Measurements from ENCODE around the gene HECW1.

Gene HECW1

DNA sequence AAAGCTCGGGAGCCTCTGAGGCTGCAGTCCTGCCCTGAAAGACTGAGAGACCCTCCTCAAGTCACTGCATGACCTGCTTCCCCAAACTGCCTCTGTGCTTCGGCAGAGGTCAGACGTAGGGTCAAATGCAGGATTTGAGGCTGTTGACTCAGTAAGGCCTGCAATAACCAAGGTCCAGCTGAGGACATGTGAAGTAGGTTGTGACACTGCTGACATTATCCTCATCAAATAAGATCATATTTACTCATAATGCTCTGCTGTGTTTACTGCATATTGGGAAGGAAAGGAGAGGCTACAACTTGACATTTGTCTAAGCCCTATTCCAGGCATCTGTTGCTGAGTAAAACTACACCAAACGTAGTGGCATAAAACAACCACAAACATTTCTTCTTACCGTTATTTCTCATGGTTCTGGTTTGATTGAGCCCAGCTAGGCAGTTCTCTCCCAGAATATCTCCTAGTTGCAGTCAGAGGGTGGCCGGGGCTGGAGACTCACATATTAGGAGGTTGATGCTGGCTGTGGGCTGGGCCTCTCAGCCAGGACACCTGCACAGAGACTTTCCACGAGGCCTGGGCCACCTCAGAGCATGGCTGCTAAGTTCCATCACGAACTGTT is 348.4 kb downstream of the HECW1 start:
- no peak overlapping the region for H3K27ac ChIP-seq
- no peaks in the 10 kb centered on the region for H3K36me3 ChIP-seq
- H3K27me3 ChIP-seq (ENCODE audit: insufficient read depth, low read depth, severe bottlenecking): no peaks in the 10 kb centered on the region
- TF ChIP-seq, protein P1, sequence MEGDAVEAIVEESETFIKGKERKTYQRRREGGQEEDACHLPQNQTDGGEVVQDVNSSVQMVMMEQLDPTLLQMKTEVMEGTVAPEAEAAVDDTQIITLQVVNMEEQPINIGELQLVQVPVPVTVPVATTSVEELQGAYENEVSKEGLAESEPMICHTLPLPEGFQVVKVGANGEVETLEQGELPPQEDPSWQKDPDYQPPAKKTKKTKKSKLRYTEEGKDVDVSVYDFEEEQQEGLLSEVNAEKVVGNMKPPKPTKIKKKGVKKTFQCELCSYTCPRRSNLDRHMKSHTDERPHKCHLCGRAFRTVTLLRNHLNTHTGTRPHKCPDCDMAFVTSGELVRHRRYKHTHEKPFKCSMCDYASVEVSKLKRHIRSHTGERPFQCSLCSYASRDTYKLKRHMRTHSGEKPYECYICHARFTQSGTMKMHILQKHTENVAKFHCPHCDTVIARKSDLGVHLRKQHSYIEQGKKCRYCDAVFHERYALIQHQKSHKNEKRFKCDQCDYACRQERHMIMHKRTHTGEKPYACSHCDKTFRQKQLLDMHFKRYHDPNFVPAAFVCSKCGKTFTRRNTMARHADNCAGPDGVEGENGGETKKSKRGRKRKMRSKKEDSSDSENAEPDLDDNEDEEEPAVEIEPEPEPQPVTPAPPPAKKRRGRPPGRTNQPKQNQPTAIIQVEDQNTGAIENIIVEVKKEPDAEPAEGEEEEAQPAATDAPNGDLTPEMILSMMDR (IDR thresholded peaks at IDR 0.05; ENCODE audit: low read depth, low read length): no peak
- no peak for DNase-seq
- H3K9me3 ChIP-seq (ENCODE audit: severe bottlenecking): no peaks in the 10 kb centered on the region
- no peak overlapping the region for H3K4me3 ChIP-seq (ENCODE audit: low read depth, low read length)

DNA sequence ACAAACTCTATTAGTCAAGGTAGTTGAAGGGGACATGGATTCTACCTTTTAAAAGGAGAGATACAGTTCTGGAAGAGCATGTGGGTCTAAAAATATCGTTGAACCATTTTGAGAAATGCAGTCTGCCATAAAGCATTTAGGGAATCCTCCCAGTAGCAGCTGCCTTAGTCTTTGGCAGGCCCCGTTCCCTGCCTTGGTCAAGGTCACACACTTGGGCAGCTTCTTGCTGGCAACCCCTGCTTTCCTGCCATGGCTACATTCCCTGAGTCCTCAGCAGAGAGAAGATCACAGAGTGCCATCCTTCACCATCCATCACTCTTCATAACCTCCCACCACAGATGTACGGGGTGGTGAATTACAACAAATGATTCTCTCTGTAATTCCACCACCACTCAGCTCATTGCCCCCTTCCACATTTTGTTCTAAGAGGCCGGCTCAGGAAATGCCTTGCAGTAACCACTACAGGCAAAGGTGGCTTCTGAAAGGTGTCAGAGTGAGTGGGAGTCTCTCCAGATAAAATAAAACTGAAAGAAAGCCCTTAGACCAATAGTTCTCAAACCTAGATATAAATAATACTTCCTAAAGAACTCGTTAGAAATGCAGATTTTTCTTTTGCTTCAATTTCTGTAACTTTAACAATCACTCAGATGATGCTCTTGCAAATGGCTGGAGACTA is 349.0 kb downstream of the HECW1 start:
- TF ChIP-seq, protein P1 (IDR thresholded peaks at IDR 0.05; ENCODE audit: low read depth, low read length): no peak
- no peak for DNase-seq
- Histone ChIP-seq H3K36me3 (no peaks in the 10 kb centered on the region), H3K9me3 (ENCODE audit: severe bottlenecking) (no peaks in the 10 kb centered on the region), H3K27ac (no peak overlapping the region), H3K27me3 (ENCODE audit: insufficient read depth, low read depth, severe bottlenecking) (no peaks in the 10 kb centered on the region), H3K4me3 (ENCODE audit: low read depth, low read length) (no peak overlapping the region)

DNA sequence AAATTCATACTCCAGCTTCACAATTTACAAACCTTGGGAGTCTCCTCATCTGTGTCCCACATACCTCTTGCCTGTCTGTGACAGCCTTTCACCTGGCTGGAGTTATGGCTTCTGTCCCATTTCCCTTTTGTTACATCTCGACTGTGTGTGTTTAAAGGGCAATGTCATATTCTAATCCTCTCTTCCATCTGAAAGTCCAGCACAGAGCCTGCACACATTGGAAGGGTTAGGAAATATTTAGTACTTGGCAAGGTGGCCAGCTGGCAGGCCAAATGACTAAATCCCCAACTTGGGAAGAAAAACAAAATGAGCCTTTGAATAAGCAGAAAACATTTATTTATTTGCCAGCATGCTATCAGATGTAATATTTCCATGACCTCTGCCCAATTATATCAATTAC is 350.4 kb downstream of the HECW1 start:
- Histone ChIP-seq H3K9me3 (ENCODE audit: severe bottlenecking) (no peaks in the 10 kb centered on the region), H3K27me3 (ENCODE audit: insufficient read depth, low read depth, severe bottlenecking) (no peaks in the 10 kb centered on the region), H3K36me3 (no peaks in the 10 kb centered on the region), H3K27ac (no peak overlapping the region), H3K4me3 (ENCODE audit: low read depth, low read length) (no peak overlapping the region)
- TF ChIP-seq, protein P1 (IDR thresholded peaks at IDR 0.05; ENCODE audit: low read depth, low read length): no peak
- no peak for DNase-seq

DNA sequence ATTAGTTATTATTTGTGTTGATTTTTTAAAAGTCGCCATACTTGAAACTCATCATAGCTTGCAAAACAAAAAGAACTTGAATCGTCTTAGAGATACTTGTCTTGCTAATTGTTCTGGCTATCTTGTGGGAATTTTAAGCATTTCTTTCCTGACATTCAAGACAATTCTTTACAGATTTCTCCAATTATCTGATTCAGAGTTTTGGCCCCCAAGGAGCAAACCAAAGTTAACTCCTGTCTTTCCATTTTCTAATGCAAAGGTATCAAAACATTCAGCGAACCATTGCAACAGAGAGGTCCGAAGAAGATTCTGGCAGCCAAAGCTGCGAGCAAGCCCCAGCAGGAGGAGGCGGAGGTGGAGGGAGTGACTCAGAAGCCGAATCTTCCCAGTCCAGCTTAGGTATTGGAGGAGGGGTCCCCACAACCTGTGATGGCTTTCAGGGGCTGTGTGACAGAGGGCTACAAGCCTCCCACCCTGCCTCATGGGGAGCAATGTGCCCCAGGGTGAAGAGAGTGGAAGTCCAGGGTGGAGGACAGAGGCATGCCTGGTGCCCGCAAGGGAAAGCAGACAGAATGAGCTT is 351.0 kb downstream of the HECW1 start:
- Histone ChIP-seq H3K27me3 (ENCODE audit: insufficient read depth, low read depth, severe bottlenecking) (no peaks in the 10 kb centered on the region), H3K4me3 (ENCODE audit: low read depth, low read length) (no peak overlapping the region), H3K36me3 (no peaks in the 10 kb centered on the region), H3K9me3 (ENCODE audit: severe bottlenecking) (no peaks in the 10 kb centered on the region), H3K27ac (no peak overlapping the region)
- TF ChIP-seq, protein P1 (IDR thresholded peaks at IDR 0.05; ENCODE audit: low read depth, low read length): no peak
- no peak for DNase-seq

DNA sequence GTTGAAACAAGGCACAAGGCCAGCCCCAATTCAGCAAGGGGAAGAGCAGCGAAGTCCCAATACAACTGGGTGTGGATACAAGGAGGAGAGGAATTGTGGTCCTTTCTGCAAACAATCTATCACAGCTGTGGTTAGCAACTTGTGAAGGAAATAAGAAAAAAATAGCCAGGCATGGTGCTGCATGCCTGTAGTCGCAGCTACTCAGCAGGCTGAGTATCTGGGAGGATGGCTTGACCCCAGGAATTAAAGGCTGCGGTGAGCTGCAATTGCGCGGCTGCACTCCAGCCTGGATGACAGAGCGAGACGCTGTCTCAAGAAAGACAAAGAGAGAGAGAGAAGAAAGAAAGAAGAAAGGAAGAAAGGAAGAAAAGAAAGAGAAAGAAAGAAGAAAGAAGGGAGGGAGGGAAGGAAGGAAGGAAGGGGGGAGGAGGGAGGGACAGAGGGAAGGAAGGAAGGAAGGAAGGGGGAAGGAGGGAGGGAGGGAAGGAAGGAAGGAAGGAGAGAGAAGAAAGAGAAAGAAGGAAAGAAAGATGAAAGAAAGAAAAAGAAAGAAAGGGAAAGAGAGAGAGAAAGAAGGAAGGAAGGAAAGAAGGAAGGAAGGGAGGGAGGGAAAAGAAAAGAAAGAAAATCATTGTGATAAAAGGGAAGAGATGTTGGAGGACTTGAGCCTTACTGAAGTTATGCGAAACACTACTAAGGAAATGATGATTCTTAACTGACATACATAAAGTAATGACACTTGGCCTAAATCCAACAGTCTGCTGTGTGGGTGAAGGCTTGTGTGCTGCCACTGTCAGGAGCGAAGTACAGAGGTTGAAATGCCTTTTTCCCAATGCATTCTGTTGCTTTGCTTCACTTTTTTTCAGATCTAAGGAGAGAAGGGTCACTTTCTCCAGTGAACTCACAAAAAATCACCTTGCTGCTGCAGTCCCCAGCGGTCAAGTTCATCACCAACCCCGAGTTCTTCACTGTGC is 353.4 kb downstream of the HECW1 start:
- no peaks in the 10 kb centered on the region for H3K9me3 ChIP-seq (ENCODE audit: severe bottlenecking)
- H3K27ac ChIP-seq: no peak overlapping the region
- H3K27me3 ChIP-seq (ENCODE audit: insufficient read depth, low read depth, severe bottlenecking): no peaks in the 10 kb centered on the region
- no peaks in the 10 kb centered on the region for H3K36me3 ChIP-seq
- TF ChIP-seq, protein P1 (IDR thresholded peaks at IDR 0.05; ENCODE audit: low read depth, low read length): no peak
- no peak overlapping the region for H3K4me3 ChIP-seq (ENCODE audit: low read depth, low read length)
- no peak for DNase-seq
